ENCODE results near the gene THSD8. TPM values are rescaled to one million over a fixed set of nuclear protein-coding genes. Genes with fewer than 3 reads are reported as not detected.
"Not testable (repeated sequence)": the region's sequence is repeated elsewhere in the genome, so short reads cannot be mapped to it uniquely, and the experiment has no call there.

Gene THSD8
- total RNA-seq, 4 donors from 2014 or later = 4.8 TPM; not detected in 3

DNA sequence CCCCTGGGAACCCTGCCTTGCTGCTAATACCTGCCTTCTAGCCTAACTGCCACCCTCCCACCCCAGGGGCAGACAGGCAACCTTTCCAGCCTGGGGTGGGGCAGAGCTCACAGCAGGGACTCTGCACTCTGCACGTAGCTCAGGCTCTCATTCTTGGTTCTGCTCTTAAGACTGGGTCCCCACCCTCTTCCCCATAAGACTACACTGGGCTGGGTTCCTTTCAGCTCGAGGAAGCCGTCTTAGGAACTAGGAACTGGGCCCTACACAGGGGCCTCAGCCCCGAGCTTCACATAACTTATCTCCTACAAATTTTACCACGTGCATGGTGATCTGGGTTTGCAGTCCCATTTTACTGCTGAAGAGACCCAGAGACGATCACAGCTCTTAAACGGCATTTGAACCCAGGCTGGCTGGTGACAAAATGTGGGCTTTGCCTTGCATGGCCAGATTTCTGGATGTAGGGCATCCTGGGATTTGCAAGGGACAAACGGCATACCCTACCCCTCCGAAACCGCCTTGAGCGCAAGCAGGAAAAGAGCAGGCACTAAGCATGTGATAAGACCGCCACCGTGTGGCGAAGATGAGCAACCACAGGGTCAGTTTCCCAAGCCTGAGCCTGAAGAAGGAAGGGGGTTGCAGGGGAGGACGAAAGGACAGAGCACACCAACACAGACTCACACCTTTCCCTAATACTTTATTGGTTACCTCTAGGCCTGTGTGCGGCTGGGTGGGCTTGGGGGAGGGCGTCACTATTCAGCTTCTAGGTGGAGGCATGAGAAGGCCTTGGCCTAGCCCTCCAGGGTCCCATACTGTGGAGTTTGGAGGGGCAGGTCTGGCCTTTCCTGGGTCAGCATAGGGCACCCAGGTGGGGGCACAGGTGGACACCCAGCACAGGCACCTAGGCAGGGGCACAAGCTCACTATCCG, 5.5 kb upstream of the THSD8 start:
- peak overlapping the region in 1 of 4 donors; percentile 11 for H3K4me3 ChIP-seq

GRCh38 chr19:12797141-12797587, 4.7 kb upstream of the THSD8 start:
- Histone ChIP-seq H3K4me3 (no peak overlapping the region), H3K27ac (no peak overlapping the region), H3K4me1 (peaks cover 0 to 47% (median 24%) of the 10 kb centered on the region in 4 donors), H3K36me3 (peaks cover 0 to 31% (median 0%) of the 10 kb centered on the region in 3 donors), H3K9me3 (no peaks in the 10 kb centered on the region), H3K27me3 (no peaks in the 10 kb centered on the region)
- no peak for DNase-seq (ENCODE audit: low spot score in 2 of 2)
- TF ChIP-seq, protein P1, sequence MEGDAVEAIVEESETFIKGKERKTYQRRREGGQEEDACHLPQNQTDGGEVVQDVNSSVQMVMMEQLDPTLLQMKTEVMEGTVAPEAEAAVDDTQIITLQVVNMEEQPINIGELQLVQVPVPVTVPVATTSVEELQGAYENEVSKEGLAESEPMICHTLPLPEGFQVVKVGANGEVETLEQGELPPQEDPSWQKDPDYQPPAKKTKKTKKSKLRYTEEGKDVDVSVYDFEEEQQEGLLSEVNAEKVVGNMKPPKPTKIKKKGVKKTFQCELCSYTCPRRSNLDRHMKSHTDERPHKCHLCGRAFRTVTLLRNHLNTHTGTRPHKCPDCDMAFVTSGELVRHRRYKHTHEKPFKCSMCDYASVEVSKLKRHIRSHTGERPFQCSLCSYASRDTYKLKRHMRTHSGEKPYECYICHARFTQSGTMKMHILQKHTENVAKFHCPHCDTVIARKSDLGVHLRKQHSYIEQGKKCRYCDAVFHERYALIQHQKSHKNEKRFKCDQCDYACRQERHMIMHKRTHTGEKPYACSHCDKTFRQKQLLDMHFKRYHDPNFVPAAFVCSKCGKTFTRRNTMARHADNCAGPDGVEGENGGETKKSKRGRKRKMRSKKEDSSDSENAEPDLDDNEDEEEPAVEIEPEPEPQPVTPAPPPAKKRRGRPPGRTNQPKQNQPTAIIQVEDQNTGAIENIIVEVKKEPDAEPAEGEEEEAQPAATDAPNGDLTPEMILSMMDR (IDR thresholded peaks at IDR 0.05) = no peak
- 89 to 90% methylated on average over 6 of the region's 6 CpGs for WGBS, 2 donors

More for the DNA sequence above, 5.5 kb upstream of the THSD8 start:
- Histone ChIP-seq H3K27me3 (no peaks in the 10 kb centered on the region), H3K4me1 (peaks cover 0 to 42% (median 22%) of the 10 kb centered on the region in 4 donors), H3K27ac (peak overlapping the region in 3 of 4 donors; percentile 61 to 99 (median 69)), H3K36me3 (peaks cover 0 to 31% (median 0%) of the 10 kb centered on the region in 3 donors), H3K9me3 (no peaks in the 10 kb centered on the region)
- peak in 1 of 2 donors; percentile 76 for DNase-seq (ENCODE audit: low spot score in 2 of 2)
- WGBS, 2 donors = 4 to 5% methylated on average over 17 to 18 of the region's 18 CpGs
- TF ChIP-seq POLR2A (IDR thresholded peaks at IDR 0.05) = no peak
- peak in 1 of 2 donors; percentile 68 for TF ChIP-seq EP300 (IDR thresholded peaks at IDR 0.05)
- TF ChIP-seq, protein P1 (IDR thresholded peaks at IDR 0.05) = peak; percentile 89 to 98 (median 94)

GRCh38 chr19:12797607-12798006, 4.3 kb upstream of the THSD8 start:
- not testable (repeated sequence) for H3K27me3 ChIP-seq; H3K4me3 ChIP-seq; H3K27ac ChIP-seq; H3K9me3 ChIP-seq; DNase-seq (ENCODE audit: low spot score in 2 of 2)
- 93 to 95% methylated on average over 7 of the region's 7 CpGs for WGBS, 2 donors
- Histone ChIP-seq H3K4me1 (peaks cover 0 to 51% (median 26%) of the 10 kb centered on the region in 4 donors), H3K36me3 (peaks cover 0 to 31% (median 0%) of the 10 kb centered on the region in 3 donors)

- DNase-seq (ENCODE audit: low spot score in 2 of 2) = no peak
- H3K27ac ChIP-seq = peak overlapping the region in 2 of 4 donors; percentile 81 to 88
- no peak overlapping the region for H3K4me3 ChIP-seq
- WGBS, 2 donors = 87 to 89% methylated on average over 15 to 18 of the region's 18 CpGs
- H3K9me3 ChIP-seq = no peaks in the 10 kb centered on the region
- H3K36me3 ChIP-seq = peaks cover 0 to 31% (median 0%) of the 10 kb centered on the region in 3 donors
- no peaks in the 10 kb centered on the region for H3K27me3 ChIP-seq
- peaks cover 0 to 39% (median 16%) of the 10 kb centered on the region in 4 donors for H3K4me1 ChIP-seq
- TF ChIP-seq, protein P1 (IDR thresholded peaks at IDR 0.05) = no peak
- TF ChIP-seq EP300 (IDR thresholded peaks at IDR 0.05) (no peak), POLR2A (IDR thresholded peaks at IDR 0.05) (no peak)
These were observed 2.0 kb upstream of the THSD8 start for GRCh38 chr19:12799742-12800465.

- H3K4me1 ChIP-seq = peaks cover 0 to 36% (median 16%) of the 10 kb centered on the region in 4 donors
These were observed 1.5 kb upstream of the THSD8 start for GRCh38 chr19:12800466-12800770.

More at GRCh38 chr19:12800466-12800770, 1.5 kb upstream of the THSD8 start:
- Histone ChIP-seq H3K27me3 (no peaks in the 10 kb centered on the region), H3K9me3 (no peaks in the 10 kb centered on the region), H3K4me3 (peak overlapping the region in 1 of 4 donors; percentile 77), H3K36me3 (peaks cover 0 to 31% (median 0%) of the 10 kb centered on the region in 3 donors), H3K27ac (peak overlapping the region in 2 of 4 donors; percentile 81 to 88)
- WGBS, 2 donors = 71 to 75% methylated on average over 1 of the region's 1 CpG
- DNase-seq (ENCODE audit: low spot score in 2 of 2) = no peak
- TF ChIP-seq, protein P1 (IDR thresholded peaks at IDR 0.05) = no peak
- TF ChIP-seq POLR2A (IDR thresholded peaks at IDR 0.05) (no peak), EP300 (IDR thresholded peaks at IDR 0.05) (no peak)

Data from tibial nerve (tissue), 4 donors.